D721Med (cell line): Measurements from ENCODE around the gene COL19A1.
A peak's percentile ranks its signal among the peaks of the same experiment; 100 is the strongest.

Experiments
- DNase-seq: peaks from one replicate; pipeline ENCODE4 v3.0.0; 2011; ENCODE audit warnings: low spot score; ENCODE audit not compliant: insufficient read length
- FAIRE-seq: peaks from 2 replicates; lab custom pipeline; 2011; peaks lifted over from hg19 to GRCh38; lab: Jason Lieb, UNC
- CTCF ChIP-seq: IDR thresholded peaks from 2 replicates; pipeline ENCODE4 v1.5.1; 2012; ENCODE audit warnings: mild to moderate bottlenecking, control low read depth; ENCODE audit not compliant: insufficient read depth; ENCODE audit errors: missing control alignments

COL19A1 gene

DNA sequence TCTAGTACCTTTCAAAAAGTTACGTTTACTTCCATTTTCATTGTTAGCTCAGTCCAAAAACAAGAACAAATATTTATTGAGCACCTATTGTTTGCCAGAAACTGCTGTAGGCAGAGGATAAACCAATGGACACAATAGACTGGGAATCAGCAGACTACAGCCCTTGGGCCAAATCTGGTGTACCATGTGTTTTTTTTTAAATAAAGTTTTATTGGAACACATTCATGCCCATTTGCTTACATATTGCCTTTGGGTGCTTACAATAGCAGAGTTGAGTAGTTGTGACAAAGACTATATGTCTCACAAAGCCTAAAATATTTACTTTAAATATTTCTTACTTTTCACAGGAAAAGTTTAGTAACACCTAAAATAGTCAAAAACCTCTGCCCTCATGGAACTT lies 220.4 kb downstream of the COL19A1 start:
- DNase-seq (no peak), FAIRE-seq (no peak)

DNA sequence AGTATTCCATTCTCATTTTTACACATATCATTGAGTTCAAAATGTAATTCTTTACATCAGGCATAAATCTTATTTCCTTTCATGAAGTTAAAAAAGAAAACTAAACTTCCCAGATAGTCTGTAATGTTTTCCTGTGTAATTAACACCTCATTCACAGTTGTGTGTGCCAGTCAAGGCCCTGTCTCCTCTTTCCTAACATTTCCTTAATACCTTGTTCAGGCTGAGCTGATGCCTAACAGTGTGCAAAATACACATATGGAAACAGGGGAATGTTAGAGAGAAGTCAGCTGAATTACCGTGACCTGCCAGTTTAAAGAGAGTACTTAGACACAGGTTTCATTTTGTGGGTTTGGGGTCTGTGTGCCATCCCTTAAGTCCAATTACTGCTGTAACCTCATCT lies 227.8 kb downstream of the COL19A1 start:
- FAIRE-seq = no peak
- no peak for TF ChIP-seq CTCF
- no peak for DNase-seq

More for the DNA sequence above, 220.4 kb downstream of the COL19A1 start:
- TF ChIP-seq CTCF = no peak

GRCh38 chr6:70099732-70100131 lies 233.4 kb downstream of the COL19A1 start:
- FAIRE-seq (no peak), DNase-seq (no peak)
- no peak for TF ChIP-seq CTCF

DNA sequence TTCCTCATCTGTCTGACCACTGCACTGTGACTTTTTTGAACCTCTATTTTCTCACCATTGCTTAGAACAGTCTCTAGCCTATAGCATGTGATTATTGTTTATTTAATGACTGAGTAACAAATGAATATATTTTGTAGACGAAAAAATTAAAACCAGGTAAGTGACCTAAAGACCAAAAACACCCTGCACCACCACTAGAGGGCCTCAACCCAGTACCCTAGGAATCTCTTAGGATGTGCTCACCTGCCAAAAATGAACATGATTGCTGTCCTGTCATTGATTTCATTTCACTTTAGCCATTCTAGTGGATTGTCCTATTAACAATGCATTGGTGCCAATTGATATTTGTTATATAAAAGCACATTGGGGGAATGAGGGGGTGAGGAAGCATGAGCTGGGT lies 237.4 kb downstream of the COL19A1 start:
- TF ChIP-seq CTCF = peak; percentile 17
- DNase-seq (no peak), FAIRE-seq (no peak)

DNA sequence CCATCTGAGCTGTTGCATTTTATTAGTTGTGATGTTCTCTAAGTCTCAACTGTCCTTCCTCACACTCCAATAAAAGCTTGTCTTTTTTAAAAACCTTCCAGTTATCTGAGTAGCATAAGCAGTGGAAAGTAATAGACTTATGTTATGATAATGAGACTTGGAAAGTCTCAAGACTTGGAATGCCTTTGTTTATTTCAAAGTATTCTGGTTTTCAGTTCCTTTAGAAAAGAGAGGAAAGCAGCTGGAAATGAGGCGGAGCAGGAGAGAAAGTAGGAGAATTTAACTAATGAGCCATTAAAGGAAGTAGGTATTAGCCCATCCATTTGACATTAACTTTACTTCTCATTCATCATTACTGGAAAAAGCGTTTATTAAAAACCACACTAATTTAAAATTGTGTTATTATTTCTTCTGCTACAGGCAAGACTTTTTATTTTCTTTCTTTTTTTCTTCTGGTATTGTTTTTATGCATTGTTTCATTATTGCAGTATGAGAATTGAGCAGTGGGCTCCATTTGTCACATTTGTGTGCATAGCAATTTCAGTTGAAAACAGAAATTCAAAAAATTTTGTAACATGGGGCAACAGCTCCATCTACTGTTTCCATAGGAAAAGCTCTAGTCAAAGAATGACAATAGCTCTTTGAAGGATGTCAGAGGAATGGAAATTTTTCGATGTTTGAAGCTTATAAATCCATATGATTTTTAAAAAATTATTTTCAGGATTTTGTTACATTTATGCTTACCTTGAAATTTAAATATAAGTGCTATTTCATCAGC lies 241.7 kb downstream of the COL19A1 start:
- DNase-seq (no peak), FAIRE-seq (peak; percentile 80)
- TF ChIP-seq CTCF = peak; percentile 80

GRCh38 chr6:70110126-70111022 lies 244.0 kb downstream of the COL19A1 start:
- DNase-seq = no peak
- peak; percentile 21 for FAIRE-seq
- no peak for TF ChIP-seq CTCF
